ENCODE data around the gene FOXS1. TPM values are rescaled to one million over a fixed set of nuclear protein-coding genes. Genes with fewer than 3 reads are reported as not detected.

FOXS1 gene
- total RNA-seq, 1 donor from 2014 or later, result 21.8 TPM

DNA sequence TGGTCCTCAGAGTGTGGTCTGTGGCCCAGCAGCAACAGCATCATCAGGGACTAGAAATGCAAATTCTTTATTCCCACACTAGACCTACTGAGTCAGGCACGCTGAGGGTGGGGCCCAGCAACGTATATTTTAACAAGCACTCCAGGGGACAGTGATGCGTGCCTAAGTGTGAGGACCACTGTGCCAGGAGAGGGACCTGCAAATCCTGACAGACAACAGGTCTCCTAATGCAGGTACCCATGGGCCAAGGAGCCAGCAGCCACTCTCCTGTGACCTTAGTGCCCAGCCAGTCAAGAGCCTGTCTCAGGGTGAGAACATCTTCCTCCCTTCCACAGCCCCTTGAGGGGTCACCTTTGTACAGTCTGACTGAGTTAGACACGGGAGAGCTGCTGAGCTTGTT, 34.2 kb downstream of the FOXS1 start:
- Histone ChIP-seq H3K27me3 (no peaks in the 10 kb centered on the region), H3K27ac (peak overlapping the region; percentile 88 to 91), H3K36me3 (no peaks in the 10 kb centered on the region), H3K4me1 (peaks cover 36 to 84% of the 10 kb centered on the region in 2 donors), H3K4me3 (no peak overlapping the region), H3K9me3 (no peaks in the 10 kb centered on the region)
- TF ChIP-seq, protein P1, sequence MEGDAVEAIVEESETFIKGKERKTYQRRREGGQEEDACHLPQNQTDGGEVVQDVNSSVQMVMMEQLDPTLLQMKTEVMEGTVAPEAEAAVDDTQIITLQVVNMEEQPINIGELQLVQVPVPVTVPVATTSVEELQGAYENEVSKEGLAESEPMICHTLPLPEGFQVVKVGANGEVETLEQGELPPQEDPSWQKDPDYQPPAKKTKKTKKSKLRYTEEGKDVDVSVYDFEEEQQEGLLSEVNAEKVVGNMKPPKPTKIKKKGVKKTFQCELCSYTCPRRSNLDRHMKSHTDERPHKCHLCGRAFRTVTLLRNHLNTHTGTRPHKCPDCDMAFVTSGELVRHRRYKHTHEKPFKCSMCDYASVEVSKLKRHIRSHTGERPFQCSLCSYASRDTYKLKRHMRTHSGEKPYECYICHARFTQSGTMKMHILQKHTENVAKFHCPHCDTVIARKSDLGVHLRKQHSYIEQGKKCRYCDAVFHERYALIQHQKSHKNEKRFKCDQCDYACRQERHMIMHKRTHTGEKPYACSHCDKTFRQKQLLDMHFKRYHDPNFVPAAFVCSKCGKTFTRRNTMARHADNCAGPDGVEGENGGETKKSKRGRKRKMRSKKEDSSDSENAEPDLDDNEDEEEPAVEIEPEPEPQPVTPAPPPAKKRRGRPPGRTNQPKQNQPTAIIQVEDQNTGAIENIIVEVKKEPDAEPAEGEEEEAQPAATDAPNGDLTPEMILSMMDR (IDR thresholded peaks at IDR 0.05), result no peak
- no peak for DNase-seq (ENCODE audit: low spot score in 2 of 2)
- intact Hi-C loops (cut with DNase I), result loop anchor here (5.0 kb wide), 1 partner anchor 249 kb away; no protein-coding TSS in a partner anchor

DNA sequence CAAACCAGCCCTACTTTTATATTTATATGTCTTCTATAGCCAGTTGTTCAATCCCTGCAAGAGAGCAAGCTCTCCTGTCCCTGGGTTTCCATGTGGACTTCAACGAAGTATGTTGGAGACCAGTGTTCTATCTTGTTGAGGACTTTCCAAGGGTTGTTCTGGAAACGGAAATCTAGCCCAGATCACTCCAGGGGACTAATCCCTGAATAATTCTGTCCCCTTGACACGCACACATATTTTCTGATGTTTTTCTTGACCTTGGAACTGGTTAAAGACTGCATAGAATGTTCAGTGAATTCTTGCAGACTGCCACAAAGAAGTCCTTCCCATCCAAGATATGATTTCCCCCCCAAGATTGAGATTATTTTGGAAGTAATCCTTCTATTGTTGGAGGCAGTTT, 35.7 kb downstream of the FOXS1 start:
- H3K36me3 ChIP-seq, result no peaks in the 10 kb centered on the region
- H3K4me3 ChIP-seq, result no peak overlapping the region
- peak overlapping the region; percentile 88 to 91 for H3K27ac ChIP-seq
- H3K4me1 ChIP-seq, result peaks cover 31 to 70% of the 10 kb centered on the region in 2 donors
- H3K9me3 ChIP-seq, result no peaks in the 10 kb centered on the region
- TF ChIP-seq, protein P1 (IDR thresholded peaks at IDR 0.05), result no peak
- intact Hi-C loops (cut with DNase I), result loop anchor here (1.0 to 5.0 kb wide), 3 partner anchors 47 to 247 kb away; no protein-coding TSS in a partner anchor
- DNase-seq (ENCODE audit: low spot score in 2 of 2), result no peak
- H3K27me3 ChIP-seq, result no peaks in the 10 kb centered on the region

DNA sequence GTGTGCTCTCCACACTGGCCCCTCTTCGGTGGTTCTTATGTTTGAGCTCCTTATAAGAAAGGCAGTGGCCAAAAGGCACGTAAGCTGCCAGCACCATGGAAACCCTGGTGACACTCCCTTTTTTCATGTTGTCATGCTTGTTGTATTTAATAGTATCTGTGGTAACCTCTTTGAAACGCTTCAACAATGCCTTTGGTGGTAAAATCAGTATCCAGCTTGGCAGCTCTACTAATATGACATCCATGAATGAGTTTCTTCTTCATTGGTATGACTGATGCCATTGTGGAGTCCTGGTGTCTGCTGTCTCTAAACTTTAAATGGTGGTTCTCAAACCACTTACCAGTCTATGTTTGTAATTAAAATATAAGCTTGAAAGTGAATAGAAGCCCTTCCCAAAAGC, 36.9 kb downstream of the FOXS1 start:
- Histone ChIP-seq H3K27me3 (no peaks in the 10 kb centered on the region), H3K4me3 (no peak overlapping the region), H3K27ac (no peak overlapping the region), H3K9me3 (no peaks in the 10 kb centered on the region), H3K4me1 (peaks cover 24 to 60% of the 10 kb centered on the region in 2 donors), H3K36me3 (no peaks in the 10 kb centered on the region)
- no peak for DNase-seq (ENCODE audit: low spot score in 2 of 2)
- TF ChIP-seq, protein P1 (IDR thresholded peaks at IDR 0.05), result no peak
- intact Hi-C loops (cut with DNase I), result loop anchor here (5.0 kb wide), 1 partner anchor 46 kb away; no protein-coding TSS in a partner anchor

DNA sequence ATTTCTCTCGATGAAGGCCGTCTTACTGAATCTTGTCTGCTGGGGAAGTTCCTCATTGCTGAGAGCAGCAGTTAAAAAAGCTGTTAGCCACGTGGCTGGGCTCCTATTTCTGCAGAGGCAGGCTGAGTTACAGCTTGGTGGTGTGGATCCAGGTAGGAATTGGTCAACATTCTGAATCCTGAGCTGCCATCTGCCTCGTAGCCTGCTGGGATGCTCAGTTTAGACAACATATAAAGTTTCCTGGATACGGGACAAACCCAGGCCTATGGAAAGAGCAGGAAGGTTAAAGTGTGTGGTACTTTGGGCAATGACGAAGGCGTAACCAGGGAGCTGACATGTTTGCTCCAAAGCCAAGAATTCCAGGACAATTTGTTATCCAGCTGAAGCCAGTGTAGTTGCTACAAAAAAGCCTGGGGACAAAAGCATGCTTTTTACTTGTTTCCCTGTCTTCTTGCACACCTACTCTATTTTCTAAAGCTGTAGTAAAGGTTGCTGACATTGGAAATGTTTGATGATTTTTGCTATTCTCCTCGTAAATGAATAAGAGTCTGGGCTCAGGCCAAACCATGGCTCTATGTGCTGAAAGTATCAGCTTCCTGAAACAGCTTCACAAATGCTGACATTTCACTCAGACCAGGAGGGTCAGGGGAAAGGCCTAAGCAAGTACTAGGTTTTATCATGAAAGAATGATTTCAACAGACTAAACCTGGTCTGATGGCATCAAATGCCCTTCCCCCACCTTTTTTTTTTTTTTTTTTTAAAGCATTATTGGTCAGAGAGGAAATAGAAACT, 38.6 kb downstream of the FOXS1 start:
- H3K36me3 ChIP-seq, result no peaks in the 10 kb centered on the region
- TF ChIP-seq, protein P1 (IDR thresholded peaks at IDR 0.05), result no peak
- H3K27ac ChIP-seq, result peak overlapping the region; percentile 0 to 25
- H3K9me3 ChIP-seq, result no peaks in the 10 kb centered on the region
- DNase-seq (ENCODE audit: low spot score in 2 of 2), result no peak
- H3K27me3 ChIP-seq, result no peaks in the 10 kb centered on the region
- H3K4me3 ChIP-seq, result no peak overlapping the region
- peaks cover 10 to 43% of the 10 kb centered on the region in 2 donors for H3K4me1 ChIP-seq
- intact Hi-C loops (cut with DNase I), result loop anchor here (2.0 to 5.0 kb wide), 2 partner anchors 44 to 68 kb away; partner anchors contain the start of gene TPX2

DNA sequence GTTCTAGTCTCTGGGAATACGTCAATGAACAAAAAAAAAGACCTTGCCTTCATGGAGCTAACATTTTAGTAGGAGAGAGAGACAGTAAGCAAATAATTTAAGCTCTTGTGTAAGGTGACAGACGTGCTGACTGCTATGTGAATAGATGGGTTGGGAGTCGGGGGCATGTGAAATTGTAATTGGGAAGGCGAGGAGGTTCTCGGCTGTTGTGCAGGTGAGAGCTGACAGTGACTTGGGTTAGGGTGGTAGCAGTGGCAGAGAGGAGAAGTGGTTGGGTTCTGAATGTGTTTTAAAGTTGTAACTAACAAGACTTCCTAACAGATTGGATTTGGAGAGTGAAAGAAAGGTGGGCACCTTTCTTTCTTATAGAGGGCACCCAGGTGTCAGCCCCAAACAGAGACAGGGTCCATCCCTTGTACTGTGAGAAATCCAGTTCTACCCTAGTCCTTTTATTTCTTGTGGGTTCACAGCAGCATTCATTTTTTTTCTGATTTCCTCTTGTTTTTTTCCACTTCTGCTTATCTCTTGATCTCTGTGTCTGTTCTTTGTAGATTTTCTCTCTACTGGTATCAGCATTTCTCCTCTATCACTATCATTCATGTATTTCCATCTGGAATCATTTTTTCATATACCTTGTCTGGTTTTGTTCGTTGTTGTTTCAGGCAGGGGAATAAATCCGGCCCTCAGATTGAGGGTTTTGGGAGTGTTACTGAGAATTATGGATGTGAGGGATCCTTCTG, 41.7 kb downstream of the FOXS1 start:
- Histone ChIP-seq H3K36me3 (no peaks in the 10 kb centered on the region), H3K27me3 (no peaks in the 10 kb centered on the region), H3K4me3 (no peak overlapping the region), H3K4me1 (peaks cover 0 to 17% of the 10 kb centered on the region in 2 donors), H3K9me3 (no peaks in the 10 kb centered on the region), H3K27ac (no peak overlapping the region)
- TF ChIP-seq, protein P1 (IDR thresholded peaks at IDR 0.05), result no peak
- intact Hi-C loops (cut with DNase I), result no loop called here
- DNase-seq (ENCODE audit: low spot score in 2 of 2), result no peak
